ENCODE data around the gene HLA-A.

Gene HLA-A

DNA sequence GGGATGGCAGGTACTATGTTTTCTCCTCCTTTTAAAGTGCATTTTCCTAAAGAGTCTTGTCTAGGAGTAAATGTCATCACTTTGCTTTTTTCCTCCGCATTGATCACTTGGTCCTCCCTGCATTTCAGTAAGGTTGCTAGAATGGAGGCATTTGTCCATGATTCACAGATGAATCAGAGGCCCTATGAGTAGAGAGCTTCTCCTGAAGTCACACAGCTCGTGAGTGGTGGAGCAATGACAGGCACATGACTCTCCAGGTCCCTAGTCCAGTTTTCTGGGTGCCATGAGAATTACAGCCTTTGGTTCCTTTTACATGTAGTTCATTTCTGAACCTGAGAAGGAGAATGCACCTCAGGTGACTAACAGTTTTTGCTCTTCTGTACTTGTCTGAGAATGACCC lies 50.5 kb downstream of the HLA-A start:
- DNase-seq = no peak

DNA sequence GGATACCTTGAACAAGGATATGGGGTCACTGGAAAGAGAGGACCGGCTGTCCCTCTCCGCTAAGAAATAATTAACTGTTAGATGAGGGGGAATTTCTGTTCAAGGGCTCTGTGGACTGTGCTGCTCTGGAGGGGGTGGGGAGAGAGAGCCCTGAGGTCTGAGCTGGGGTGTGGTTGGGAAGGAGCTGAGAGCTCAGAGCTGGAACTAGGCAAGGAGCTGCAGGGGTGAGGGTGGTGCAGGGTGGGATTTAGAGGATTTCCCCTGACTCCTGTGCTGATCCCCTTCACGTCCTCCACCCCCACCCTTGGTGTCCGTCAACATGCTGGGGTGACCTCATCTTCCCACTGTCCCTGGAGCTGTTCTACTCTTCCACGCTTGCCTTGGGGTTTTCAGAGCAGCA lies 52.5 kb downstream of the HLA-A start:
- no peak for DNase-seq

DNA sequence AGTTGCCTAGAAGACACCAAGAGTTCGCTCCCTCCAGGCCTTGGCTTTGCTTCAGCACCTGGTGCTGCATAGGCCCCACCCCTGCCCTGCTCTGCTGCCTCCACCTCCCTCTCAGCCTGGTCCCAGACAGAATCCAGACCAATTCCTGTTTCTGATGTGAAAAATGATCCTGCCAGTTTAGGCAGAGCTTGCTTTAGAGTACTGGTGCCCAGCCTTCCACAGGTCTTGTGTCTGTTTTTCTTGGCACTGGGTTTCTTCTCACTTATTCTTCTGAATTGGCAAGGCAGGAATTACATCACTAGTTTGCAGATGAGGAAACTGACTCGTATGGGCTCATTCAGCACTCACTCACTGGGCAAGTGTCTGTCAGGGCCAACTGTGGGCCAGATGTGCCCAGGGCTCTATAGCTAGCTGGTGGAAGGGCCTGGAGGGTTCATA lies 53.0 kb downstream of the HLA-A start:
- no peak for DNase-seq

All from DMS 273 treated with DMSO at 0.1 percent for 48 hours (cell line).